Measurements from ENCODE around the gene PDE6H. TPM values are rescaled to one million over a fixed set of nuclear protein-coding genes. Genes with fewer than 3 reads are reported as not detected.

The PDE6H gene
- total and polyA plus RNA-seq, 10 of the 15 experiments (the other 5 are each of a cell fraction or from before 2014, with no cell fraction given), result 0.16 TPM; not detected in 9

DNA sequence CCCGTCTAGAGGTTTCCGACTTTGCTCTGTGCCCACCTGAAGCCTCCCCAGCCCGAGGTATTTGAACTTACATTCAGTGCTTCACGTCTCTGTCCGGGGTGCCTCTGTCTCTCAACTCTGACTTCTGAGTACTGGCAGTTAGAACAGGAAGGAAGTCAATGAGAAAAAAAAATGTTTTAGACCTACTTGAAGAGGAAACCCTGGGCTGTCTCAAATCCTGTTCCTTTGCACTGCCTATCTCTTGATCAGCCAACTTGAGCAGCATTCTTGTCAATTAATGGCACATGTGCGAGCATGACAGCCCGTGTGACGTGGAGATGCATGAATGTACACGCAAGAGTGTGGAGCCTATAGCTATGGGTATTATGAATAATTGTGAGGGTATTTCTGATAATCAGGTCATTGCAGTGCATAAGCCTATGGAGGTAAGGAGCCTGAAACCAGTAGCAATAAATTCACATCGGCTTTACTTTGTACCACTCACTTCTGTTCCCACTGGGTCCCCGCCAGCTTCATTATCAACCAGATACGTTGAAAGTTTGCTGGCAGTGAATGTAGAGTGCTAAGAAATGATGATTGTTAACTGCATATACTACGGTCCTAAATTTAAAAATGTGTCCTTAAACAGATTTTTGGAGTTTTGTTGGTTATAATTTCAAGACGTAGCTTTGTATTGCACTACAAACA, 11.2 kb upstream of the PDE6H start, which contains the start of gene ARHGDIB (continued):
- TF ChIP-seq STAT1 (conservative IDR thresholded peaks at IDR 0.05) (no peak), ETV6 (conservative IDR thresholded peaks at IDR 0.05 in 1 of 2, IDR thresholded peaks at IDR 0.05 in 1 of 2; ENCODE audit: borderline replicate concordance in 1 of 2, low read depth in 1 of 2) (peak in 1 of 2 experiments; percentile 97; a peak in 2 of 4 replicates), ZNF274 (IDR thresholded peaks at IDR 0.05; ENCODE audit: insufficient read depth, insufficient read length) (no peak), ATF3 (IDR thresholded peaks at IDR 0.05; ENCODE audit: borderline replicate concordance, extremely low read depth, low read depth, low read length) (no peak), ZNF207 (IDR thresholded peaks at IDR 0.05; ENCODE audit: borderline replicate concordance) (no peak), TBL1XR1 (IDR thresholded peaks at IDR 0.05; ENCODE audit: low read depth, low read length) (no peak), JUNB (IDR thresholded peaks at IDR 0.05) (no peak), SMAD5 (IDR thresholded peaks at IDR 0.05; ENCODE audit: low read depth) (peak; percentile 50; the same call in 1 of the 2 replicates), RELA (IDR thresholded peaks at IDR 0.05; ENCODE audit: borderline replicate concordance, partially characterized antibody) (no peak), NRF1 (conservative IDR thresholded peaks at IDR 0.05; ENCODE audit: low read depth, low read length) (no peak), CBX5 (IDR thresholded peaks at IDR 0.05; ENCODE audit: low read depth) (no peak), GATAD2B (conservative IDR thresholded peaks at IDR 0.05; ENCODE audit: low read depth) (no peak), BHLHE40 (IDR thresholded peaks at IDR 0.05; ENCODE audit: borderline replicate concordance in 1 of 2, low read depth in 2 of 2, low read length in 1 of 2) (peak; percentile 74 to 80), ZBTB4 (CRISPR knock-in tag; IDR thresholded peaks at IDR 0.05) (no peak), TCF12 (IDR thresholded peaks at IDR 0.05; ENCODE audit: low read depth, low read length) (no peak), TAF1 (IDR thresholded peaks at IDR 0.05; ENCODE audit: borderline replicate concordance, low read depth, low read length) (peak; percentile 75; the same call in 1 of the 2 replicates), EED (IDR thresholded peaks at IDR 0.05; ENCODE audit: low read depth) (no peak), CHD1 (IDR thresholded peaks at IDR 0.05; ENCODE audit: low read depth, low read length) (no peak), BMI1 (IDR thresholded peaks at IDR 0.05; ENCODE audit: borderline replicate concordance) (no peak), SMAD1 (IDR thresholded peaks at IDR 0.05; ENCODE audit: low read depth, partially characterized antibody) (peak; percentile 44), SIN3A (IDR thresholded peaks at IDR 0.05; ENCODE audit: low read depth, low read length) (peak; percentile 62; the same call in 1 of the 2 replicates)
- TF ChIP-seq, protein P1, sequence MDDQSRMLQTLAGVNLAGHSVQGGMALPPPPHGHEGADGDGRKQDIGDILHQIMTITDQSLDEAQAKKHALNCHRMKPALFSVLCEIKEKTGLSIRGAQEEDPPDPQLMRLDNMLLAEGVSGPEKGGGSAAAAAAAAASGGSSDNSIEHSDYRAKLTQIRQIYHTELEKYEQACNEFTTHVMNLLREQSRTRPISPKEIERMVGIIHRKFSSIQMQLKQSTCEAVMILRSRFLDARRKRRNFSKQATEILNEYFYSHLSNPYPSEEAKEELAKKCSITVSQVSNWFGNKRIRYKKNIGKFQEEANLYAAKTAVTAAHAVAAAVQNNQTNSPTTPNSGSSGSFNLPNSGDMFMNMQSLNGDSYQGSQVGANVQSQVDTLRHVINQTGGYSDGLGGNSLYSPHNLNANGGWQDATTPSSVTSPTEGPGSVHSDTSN (IDR thresholded peaks at IDR 0.05; ENCODE audit: insufficient replicate concordance, low read depth, low read length), result peak; percentile 66
- TF ChIP-seq, protein P2, sequence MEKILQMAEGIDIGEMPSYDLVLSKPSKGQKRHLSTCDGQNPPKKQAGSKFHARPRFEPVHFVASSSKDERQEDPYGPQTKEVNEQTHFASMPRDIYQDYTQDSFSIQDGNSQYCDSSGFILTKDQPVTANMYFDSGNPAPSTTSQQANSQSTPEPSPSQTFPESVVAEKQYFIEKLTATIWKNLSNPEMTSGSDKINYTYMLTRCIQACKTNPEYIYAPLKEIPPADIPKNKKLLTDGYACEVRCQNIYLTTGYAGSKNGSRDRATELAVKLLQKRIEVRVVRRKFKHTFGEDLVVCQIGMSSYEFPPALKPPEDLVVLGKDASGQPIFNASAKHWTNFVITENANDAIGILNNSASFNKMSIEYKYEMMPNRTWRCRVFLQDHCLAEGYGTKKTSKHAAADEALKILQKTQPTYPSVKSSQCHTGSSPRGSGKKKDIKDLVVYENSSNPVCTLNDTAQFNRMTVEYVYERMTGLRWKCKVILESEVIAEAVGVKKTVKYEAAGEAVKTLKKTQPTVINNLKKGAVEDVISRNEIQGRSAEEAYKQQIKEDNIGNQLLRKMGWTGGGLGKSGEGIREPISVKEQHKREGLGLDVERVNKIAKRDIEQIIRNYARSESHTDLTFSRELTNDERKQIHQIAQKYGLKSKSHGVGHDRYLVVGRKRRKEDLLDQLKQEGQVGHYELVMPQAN (conservative IDR thresholded peaks at IDR 0.05), result 0 out of 2 replicates have a peak, but pooled peaks have one; percentile 54
